NCI-H146 treated with DMSO at 0.1 percent for 48 hours (cell line): ENCODE data around the gene MXI1.
"Not testable (repeated sequence)": the region's sequence is repeated elsewhere in the genome, so short reads cannot be mapped to it uniquely, and the experiment has no call there.

Source experiments
- DNase-seq: peaks from one replicate; lab custom pipeline; 2025; ENCODE audit not compliant: unreplicated experiment; lab: John Stamatoyannopoulos, UW

Gene MXI1

GRCh38 chr10:110311357-110311949, 104.0 kb downstream of the MXI1 start:
- DNase-seq, result peak; percentile 27

DNA sequence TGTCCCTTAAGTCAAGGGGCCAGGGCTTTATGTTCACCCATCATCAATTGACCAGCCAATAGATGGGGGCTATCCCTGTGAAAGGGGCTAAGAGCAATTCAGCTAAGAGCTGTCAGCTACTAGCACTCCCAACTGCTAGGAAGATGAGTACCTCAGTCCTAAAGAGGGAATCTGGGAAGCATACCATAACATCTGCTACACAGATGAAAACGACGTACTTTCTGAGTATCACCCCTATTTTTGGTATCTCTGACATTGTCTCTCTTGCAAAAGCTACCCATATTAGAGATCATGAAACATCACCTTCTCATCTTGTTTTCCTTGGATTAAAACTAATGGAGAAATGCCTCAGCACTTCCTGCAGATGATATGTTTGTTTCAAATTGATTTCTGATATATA, 104.8 kb downstream of the MXI1 start:
- no peak for DNase-seq

DNA sequence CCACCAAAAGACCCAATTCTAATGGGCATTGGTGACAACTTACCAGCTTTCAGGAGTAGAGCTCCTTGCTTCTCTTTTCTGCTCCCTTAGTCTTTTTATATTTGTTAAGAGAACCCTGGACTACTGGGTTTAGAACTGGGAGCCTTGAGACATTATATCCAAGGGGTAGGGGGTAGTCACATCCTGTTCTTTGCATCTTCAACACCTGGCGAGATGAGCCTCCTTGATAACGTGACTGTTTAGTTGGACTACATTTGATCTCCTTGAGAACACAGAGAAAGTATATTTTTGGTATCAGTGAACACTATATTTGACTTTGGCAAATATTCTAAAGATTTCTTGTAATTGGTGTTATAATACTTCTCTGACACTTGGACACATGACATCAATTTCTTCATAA, 106.3 kb downstream of the MXI1 start:
- no peak for DNase-seq

DNA sequence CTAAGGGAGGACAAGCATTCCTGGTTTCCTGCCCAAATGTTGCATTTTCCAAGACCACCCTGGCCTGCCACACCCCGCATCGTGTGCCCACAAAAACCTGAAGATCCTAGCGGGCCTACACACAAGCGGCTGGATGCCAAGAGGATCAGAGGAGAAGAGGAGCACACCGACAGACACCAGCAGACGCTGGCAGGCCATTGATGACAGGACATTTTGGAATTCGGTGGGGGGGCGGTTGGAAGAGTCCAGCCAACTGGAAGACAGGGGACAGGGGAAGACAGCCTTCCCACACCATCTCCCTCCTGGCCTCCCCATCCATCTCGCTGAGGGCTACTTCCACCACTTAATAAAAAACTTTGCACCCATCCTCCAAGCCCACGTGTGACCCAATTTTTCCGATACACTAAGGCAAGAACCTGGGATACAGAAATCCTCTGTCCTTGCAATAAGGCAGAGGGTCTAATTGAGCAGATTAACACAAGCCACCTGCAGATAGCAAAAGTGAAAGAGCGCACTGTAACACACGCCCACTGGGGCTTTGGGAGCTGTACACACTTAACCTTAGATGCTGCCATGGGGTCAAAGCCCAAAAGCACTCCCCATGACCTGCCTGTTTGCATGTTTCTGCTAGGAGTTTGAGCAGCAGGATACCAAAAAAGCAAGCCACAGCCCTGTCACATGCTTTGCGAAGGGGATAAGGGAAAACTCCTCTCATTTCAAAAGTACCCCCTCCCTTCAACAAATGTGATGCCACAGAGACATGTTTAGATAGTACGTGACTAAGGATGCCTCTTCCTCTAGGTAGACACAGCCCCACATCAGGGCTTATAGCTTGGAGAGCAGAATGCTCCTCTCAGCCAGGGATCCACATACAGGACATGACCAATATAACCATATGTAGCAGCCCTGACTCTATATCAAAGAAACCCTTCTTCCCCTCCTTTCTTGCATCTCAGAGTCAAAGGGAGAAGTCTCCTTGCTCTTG, 110.8 kb downstream of the MXI1 start:
- no peak for DNase-seq

DNA sequence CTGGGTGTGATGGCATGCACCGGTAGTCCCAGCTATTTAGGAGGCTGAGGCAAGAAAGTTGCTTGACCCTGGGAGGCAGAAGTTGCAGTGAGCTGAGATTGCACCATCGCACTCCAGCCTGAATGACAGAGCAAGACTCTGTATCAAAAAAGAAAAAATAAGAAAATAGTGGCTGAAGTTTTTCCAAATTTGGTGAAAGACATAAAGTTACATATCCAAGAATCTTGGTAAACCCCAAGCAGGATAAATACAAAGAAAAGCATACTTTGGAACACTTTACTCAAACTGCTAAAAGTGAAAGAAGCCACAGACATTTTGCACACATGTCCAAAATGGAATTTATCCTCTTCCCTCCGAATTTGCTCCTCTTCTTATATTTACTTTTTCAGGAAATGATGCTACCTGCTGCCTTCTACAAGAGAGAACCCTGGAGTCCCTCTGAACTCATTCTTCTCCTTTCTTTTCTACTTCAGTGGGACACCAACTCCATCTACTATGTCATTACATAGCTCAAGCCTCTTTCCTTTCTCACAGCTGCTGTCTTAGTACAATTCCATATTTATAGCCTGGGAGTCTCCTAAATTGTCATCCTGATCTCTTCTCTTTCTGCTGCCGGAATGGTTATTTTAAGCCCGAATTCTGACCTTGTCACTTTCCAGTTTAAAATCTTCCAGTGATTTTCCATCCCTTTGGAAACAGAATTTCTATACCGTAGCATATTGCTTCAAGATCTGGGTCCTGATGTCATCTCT, 114.6 kb downstream of the MXI1 start:
- no peak for DNase-seq

- DNase-seq, result no peak
Observed at GRCh38 chr10:110323503-110323902, 116.1 kb downstream of the MXI1 start.

GRCh38 chr10:110324201-110324804, 116.9 kb downstream of the MXI1 start:
- DNase-seq, result no peak

GRCh38 chr10:110324805-110325280, 117.4 kb downstream of the MXI1 start:
- no peak for DNase-seq

DNA sequence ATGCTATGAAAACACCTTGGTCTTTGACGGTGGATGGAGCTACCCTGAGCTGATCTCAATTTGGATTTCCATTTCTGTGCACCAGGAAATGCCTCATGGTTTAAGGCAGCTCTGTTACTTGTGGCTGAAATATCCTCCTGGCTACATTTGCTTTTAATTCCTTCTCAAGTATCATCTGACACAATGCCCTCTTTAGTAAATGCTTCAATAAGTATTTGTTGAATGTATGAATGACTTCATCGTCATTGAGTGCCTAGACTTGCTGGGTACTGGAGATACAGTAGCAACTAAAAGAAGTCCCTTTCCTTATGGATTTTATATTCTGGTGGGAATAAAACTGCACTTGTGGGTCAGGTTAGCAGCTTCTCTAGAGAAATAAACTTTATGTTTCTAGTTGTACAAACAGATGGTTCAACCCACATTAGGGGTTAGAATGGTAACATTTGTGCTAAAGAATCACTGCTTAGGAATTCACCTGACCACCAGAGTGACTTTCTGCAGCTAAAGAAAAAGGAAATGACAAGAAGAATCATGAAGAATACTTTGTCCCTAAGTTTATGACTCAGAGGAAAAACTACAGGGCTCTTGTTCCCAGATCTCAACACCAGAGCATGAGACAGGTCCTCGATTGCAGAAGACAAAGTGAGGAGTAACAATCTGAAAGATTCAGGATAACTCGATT, 119.1 kb downstream of the MXI1 start:
- no peak for DNase-seq

DNA sequence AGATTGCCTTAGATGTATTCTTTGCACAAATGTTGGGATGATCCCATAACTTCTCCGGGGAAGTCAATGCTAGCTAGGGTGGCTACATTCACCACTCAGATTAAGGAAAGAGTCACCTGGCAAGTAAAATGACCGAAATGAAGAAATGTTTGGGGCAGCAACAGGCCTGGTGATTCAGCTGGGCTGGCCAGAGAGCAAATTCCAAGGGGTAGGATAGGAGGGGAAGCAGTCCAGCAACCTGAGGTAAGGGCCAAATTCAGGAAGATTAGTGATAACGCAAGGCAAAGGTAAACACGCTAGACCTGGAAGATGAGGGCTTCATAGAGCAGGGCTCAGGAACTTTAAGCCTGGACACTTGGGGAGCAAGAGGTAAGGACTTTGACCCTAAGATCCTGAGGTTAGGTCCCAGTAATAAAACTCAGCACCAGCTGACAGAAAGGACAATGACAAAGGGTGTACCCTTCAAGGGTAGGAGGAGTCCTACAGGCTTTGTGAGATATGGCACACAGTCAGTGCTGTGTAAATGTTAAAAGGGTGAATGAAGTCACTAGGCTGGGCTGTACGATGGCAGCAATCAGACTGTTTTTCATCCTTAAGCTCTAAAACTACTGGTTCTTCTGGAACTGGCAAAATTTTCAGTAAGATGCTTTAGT, 120.0 kb downstream of the MXI1 start:
- no peak for DNase-seq

DNA sequence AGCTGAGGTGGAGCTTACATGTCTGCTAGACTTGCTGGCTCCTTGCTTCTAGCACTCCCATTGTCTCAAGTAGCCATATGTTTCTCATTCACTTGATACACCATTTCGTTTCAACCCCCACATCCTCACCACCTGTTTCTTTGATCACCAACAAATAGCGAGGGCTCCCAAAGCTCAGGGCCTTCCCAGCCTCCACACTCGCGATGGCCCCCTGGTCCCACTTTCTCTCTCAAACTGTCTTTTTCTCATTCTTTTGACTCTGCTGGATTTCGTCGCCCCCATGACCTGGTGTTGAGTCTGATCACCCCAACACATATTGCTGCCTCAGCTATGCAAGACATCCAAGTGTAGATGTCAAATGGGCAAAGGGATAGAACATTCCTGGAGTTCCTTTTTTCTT, 123.3 kb downstream of the MXI1 start:
- no peak for DNase-seq

GRCh38 chr10:110331226-110331795, 123.9 kb downstream of the MXI1 start:
- DNase-seq, result not testable (repeated sequence)

DNA sequence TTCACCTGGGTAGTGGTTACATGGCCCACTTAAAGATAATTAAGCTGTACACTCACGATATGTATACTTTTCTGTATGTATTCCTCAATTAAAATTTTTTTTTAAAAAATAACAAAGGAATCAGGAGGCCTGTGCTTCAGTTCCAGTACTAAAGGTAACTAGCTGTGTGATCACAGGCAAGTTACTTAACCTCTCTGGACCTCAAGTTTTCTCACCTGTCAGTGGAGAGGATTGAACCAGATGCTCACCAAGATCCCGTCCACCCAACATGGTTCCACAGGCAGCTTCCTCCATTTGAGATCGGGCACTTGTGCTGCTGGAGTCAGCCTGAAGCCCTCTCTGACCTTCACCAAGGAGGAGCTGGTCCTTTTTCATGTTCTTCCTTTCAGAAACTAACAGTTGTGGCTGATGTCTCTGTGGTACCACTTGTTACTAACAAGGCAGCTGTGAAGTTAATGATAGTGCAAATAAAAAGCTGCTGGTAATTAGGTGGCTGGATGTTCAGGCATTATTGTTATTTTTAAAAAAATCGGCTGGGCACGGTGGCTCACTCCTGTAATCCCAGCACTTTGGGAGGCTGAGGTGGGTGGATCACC, 126.8 kb downstream of the MXI1 start:
- no peak for DNase-seq

DNA sequence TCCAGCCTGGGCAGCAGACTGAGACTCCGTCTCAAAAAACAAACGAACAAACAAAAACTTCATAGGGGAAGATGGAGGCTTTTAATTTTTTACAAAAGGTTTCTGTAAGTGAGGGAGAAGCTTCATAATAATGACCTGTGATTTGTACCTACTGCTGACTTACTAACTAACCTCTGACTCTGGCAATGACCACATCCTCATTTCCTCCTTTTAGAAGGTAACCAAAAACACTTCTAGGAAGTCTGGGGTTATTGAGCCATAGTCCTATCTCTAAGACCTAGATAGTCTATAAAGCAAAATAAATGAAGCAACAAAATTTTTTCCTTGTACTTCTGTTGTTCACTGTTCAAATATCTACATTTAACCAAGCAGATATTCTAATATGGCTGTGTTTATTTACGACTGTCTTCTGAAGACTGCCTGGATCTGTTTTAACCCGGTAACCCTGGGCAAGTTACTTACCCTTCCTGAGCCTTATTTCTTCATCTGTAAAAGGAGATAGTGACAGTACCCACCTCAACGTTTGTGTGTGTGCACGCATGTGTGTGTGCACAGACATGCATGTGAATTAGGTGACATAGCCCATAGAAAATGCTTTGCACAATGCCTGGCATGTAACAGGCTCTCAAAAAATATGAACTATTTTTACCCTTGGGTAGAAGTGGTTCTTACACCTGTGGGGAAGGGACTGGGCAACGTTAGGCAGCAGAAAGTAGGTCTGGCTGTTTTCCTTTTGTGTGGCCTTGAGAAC, 128.1 kb downstream of the MXI1 start:
- DNase-seq, result no peak

- no peak for DNase-seq
Observed at GRCh38 chr10:110336111-110336721, 128.8 kb downstream of the MXI1 start.
